GM12801 (cell line): ENCODE results near the gene NEO1.

ENCODE experiments used
- CTCF ChIP-seq: IDR thresholded peaks from one replicate; pipeline ENCODE4 v1.5.1; 2011; ENCODE audit warnings: control low read depth; ENCODE audit not compliant: insufficient read length; ENCODE audit errors: extremely low read depth

NEO1 gene

GRCh38 chr15:73325191-73325861 is 273.1 kb downstream of the NEO1 start:
- no peak for TF ChIP-seq CTCF

GRCh38 chr15:73326157-73326556 is 273.9 kb downstream of the NEO1 start:
- TF ChIP-seq CTCF: no peak

GRCh38 chr15:73328149-73328820 is 276.0 kb downstream of the NEO1 start:
- TF ChIP-seq CTCF: no peak

- no peak for TF ChIP-seq CTCF
Observed at GRCh38 chr15:73328981-73329380, 276.7 kb downstream of the NEO1 start.

GRCh38 chr15:73329501-73330200 is 277.4 kb downstream of the NEO1 start:
- TF ChIP-seq CTCF: no peak

GRCh38 chr15:73330206-73331051 is 278.2 kb downstream of the NEO1 start:
- no peak for TF ChIP-seq CTCF

GRCh38 chr15:73331501-73331900 is 279.2 kb downstream of the NEO1 start:
- TF ChIP-seq CTCF: no peak
